Activated CD8-positive, alpha-beta T cell treated with anti-CD3 and anti-CD28 coated beads, Interleukin-2, amount 10 ng/mL, durations not matched to agents 7 days and 5 days (primary cell): ENCODE data around the gene JAG1. TPM values are rescaled to one million over a fixed set of nuclear protein-coding genes. Genes with fewer than 3 reads are reported as not detected.

Source experiments
- ATAC-seq: fragments of 150-1000 bp; cut with Tn5 transposase; one replicate; pipeline ENCODE4 v1.10.0; 2021; ENCODE audit warnings: moderate library complexity
- CTCF ChIA-PET: fragments of 350-600 bp; sonication (Branson Sonifier 250); formaldehyde crosslinking; loops from one replicate; lab custom pipeline; 2021; ENCODE audit warnings: antibody characterized with exemption; lab: Charles Lee
- POLR2A ChIA-PET: fragments of 350-600 bp; sonication (Branson Sonifier 250); formaldehyde crosslinking; loops from one replicate; lab custom pipeline; 2021; ENCODE audit warnings: antibody characterized with exemption; lab: Charles Lee
- DNase-seq: peaks from one replicate; pipeline ENCODE4 v3.0.0-alpha.2; 2020
- H3K27ac Mint-ChIP-seq: one replicate; pipeline ENCODE4 v1.8.0; 2021; ENCODE audit warnings: mild to moderate bottlenecking, mixed read lengths
- H3K27me3 Mint-ChIP-seq: one replicate; pipeline ENCODE4 v1.8.0; 2021; ENCODE audit warnings: low read depth, mixed read lengths
- H3K36me3 Mint-ChIP-seq: one replicate; pipeline ENCODE4 v1.8.0; 2021; ENCODE audit warnings: low read depth, mixed read lengths
- H3K4me1 Mint-ChIP-seq: one replicate; pipeline ENCODE4 v1.8.0; 2021; ENCODE audit warnings: low read depth, mixed read lengths
- H3K4me3 Mint-ChIP-seq: one replicate; pipeline ENCODE4 v1.8.0; 2021; ENCODE audit warnings: mild to moderate bottlenecking, mixed read lengths
- H3K9me3 Mint-ChIP-seq: one replicate; pipeline ENCODE4 v1.8.0; 2022; ENCODE audit warnings: mixed read lengths; ENCODE audit not compliant: insufficient read depth
- total RNA-seq, 2 experiments: library from RNA; stranded (reverse); gene quantifications; one replicate each; pipeline ENCODE4 v1.2.3, GENCODE V29; 2021

The JAG1 gene
- total RNA-seq, 2 experiments from 2014 or later, result 0.16 to 0.34 TPM

DNA sequence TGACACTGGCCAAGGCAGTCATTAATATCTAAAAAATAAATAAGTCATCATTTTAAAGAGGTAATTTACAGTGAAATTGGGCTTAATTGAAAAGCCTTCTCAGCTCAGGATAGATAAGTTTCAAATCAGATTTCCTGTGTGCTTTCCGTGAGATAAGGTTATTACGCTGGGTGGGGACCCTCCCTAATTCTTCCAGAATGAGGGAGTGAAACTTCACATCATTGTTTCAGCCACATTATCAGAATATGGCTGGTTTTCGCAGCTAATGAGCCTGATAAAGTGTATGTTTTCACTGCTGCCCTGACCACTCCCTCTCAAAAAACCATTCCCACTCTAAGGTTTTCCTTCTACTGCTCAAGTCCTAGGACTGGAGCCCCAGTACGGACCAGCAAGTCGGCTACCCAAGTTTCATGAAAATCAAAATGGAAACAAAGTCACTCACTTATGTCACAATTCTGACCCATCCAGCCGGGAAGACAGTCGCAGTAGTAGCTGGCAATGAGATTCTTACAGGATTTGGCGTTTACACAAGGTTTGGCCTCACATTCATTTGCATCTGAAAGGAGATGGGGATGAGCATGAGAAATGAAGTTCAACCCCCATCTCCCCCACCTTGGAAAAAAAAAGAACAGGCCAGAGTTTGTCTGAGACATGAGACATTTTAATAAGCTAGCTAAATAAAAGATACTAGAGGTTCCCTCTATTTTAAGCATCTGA is 24.6 kb downstream of the JAG1 start:
- peaks cover 2% of the 10 kb centered on the region for H3K36me3 Mint-ChIP-seq
- no peak overlapping the region for H3K27ac Mint-ChIP-seq
- H3K4me3 Mint-ChIP-seq, result no peak overlapping the region
- ChIA-PET POLR2A (interaction anchor here (0.6 kb wide), 1 partner anchor 10 kb away, joined by 3 read pairs; no protein-coding TSS in a partner anchor), CTCF (interaction anchor here (0.7 to 2.9 kb wide), 2 partner anchors 22 to 747 kb away, joined by 3 to 13 read pairs; no protein-coding TSS in a partner anchor)
- peaks cover 13% of the 10 kb centered on the region for H3K4me1 Mint-ChIP-seq
- DNase-seq, result no peak
- no peak for ATAC-seq
- peaks cover 2% of the 10 kb centered on the region for H3K27me3 Mint-ChIP-seq
- H3K9me3 Mint-ChIP-seq, result no peaks in the 10 kb centered on the region

DNA sequence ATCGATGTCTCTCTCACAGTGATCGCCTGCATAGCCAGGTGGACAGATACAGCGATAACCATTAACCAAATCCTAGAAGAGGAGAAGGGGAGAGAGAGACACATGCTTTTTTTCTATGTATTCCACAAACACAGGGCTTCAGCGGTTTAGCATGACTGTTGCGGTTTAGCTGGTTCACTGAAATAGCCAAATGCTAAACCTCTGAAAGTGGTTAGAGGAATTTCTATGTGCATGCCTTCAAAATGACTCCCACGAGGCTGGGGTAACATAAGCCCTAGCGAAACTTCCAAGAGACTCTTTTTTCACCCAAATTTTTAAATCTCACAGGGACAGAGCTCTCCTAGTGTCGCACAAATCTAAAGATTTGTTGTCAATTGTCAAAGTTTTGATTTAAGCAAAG is 25.1 kb downstream of the JAG1 start:
- Mint-ChIP-seq H3K36me3 (peaks cover 2% of the 10 kb centered on the region), H3K27ac (no peak overlapping the region), H3K4me1 (peaks cover 10% of the 10 kb centered on the region), H3K9me3 (no peaks in the 10 kb centered on the region), H3K27me3 (peaks cover 2% of the 10 kb centered on the region), H3K4me3 (no peak overlapping the region)
- DNase-seq (no peak), ATAC-seq (no peak)
- POLR2A ChIA-PET, result no interaction called here
- CTCF ChIA-PET, result interaction anchor here (0.7 to 2.9 kb wide), 2 partner anchors 23 to 747 kb away, joined by 3 to 13 read pairs; no protein-coding TSS in a partner anchor

DNA sequence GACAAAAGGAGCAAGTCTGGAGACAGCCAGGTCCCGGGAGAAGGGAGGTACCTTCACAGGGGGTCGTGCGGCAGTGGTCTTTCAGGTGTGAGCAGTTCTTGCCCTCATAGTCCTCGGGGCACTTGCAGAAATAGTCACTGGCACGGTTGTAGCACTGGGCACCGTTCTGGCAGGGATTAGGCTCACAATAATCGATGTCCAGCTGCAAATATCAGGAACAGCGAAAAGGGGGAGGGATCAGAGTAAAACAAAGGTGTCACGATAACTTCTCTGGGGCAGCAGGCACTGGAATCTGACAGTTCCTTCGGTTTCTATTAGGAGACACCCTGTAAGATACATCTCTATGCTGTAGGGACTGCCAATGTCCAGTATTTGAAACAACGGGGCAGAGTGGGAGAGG is 25.9 kb downstream of the JAG1 start:
- H3K4me3 Mint-ChIP-seq, result no peak overlapping the region
- no peaks in the 10 kb centered on the region for H3K9me3 Mint-ChIP-seq
- DNase-seq (no peak), ATAC-seq (no peak)
- CTCF ChIA-PET, result no interaction called here
- H3K36me3 Mint-ChIP-seq, result peaks cover 2% of the 10 kb centered on the region
- H3K27ac Mint-ChIP-seq, result no peak overlapping the region
- peaks cover 1% of the 10 kb centered on the region for H3K27me3 Mint-ChIP-seq
- POLR2A ChIA-PET, result no interaction called here
- H3K4me1 Mint-ChIP-seq, result peaks cover 8% of the 10 kb centered on the region

DNA sequence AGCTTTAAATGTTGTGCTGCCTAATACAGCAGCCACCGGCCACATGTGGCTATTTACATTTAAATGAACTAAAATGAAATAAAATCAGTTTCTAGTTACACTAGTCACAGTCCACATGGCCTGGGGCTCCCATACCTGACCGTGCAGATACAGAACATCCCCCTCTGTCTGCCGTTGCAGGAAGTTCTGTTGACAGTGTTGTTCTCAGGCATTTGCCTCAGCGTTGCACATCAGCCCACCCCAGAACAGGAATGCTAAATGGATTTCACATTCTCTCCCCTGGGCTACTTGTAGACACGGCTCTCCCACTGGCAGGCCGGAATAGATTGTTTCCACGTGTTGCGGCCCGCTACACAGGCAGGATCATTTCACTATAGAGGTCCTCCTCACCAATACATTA is 26.3 kb downstream of the JAG1 start:
- ChIA-PET CTCF (no interaction called here), POLR2A (no interaction called here)
- no peaks in the 10 kb centered on the region for H3K9me3 Mint-ChIP-seq
- H3K27ac Mint-ChIP-seq, result no peak overlapping the region
- H3K4me1 Mint-ChIP-seq, result peaks cover 8% of the 10 kb centered on the region
- no peak overlapping the region for H3K4me3 Mint-ChIP-seq
- no peaks in the 10 kb centered on the region for H3K27me3 Mint-ChIP-seq
- no peak for ATAC-seq
- H3K36me3 Mint-ChIP-seq, result peaks cover 5% of the 10 kb centered on the region
- peak; percentile 28 for DNase-seq

DNA sequence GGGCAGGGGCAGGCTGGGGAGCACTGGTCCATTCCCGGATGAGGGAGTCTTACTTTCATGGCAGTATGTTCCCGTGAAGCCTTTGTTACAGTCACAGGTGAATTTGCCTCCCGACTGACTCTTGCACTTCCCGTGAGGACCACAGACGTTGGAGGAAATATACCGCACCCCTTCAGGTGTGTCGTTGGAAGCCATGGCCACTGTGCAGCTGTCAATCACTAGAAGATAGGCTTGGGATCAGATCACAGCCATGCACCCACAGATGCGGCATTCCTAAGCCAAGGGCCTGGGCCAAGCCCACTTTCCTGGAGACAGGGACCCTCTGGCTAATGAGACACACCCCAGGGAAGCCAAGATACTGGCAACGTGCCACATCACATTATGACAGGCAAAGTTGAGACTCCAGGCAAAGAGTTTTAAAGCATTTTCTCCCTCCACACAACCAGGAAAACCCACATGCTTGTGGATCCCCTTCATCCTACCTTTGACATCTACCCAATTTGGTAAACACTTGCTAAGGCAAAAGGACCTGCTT is 26.8 kb downstream of the JAG1 start:
- ATAC-seq (no peak), DNase-seq (no peak)
- Mint-ChIP-seq H3K4me3 (no peak overlapping the region), H3K4me1 (peaks cover 8% of the 10 kb centered on the region), H3K9me3 (no peaks in the 10 kb centered on the region), H3K27me3 (no peaks in the 10 kb centered on the region), H3K27ac (no peak overlapping the region), H3K36me3 (peaks cover 7% of the 10 kb centered on the region)
- ChIA-PET CTCF (no interaction called here), POLR2A (no interaction called here)

DNA sequence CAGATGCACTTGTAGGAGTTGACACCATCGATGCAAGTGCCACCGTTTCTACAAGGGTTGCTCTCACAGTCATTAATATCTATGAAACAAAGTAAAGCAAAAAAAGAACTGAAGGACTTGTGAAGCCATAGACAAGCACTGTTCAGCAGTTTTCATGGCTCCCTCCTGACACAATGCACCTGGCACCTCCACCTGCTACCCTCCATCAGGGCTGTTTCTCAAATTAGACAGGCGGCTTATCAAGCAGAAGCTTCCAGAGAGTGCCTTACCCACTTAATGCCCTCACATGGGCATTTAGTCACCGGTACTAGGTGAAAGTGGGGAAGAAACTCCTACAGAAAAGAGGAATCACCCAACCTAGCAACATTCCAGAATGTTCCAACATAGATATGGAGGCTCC is 27.8 kb downstream of the JAG1 start:
- POLR2A ChIA-PET, result no interaction called here

DNA sequence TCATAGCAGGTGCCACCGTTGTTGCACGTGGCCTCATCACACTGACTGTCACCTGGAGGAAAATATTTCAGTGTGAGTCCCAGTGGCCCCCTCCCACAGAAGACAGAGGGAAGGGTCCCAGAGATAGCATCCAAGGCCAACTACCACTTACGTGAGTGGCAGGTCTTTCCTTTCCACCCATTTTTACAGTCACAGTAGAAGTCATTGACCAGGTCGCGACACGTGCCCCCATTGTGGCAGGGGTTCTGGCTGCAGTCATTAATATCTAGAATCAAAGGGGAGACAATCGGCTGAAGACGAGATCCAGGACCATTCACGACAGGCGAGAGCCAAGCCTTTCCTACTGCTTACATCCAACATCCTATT is 28.6 kb downstream of the JAG1 start:
- H3K27ac Mint-ChIP-seq, result no peak overlapping the region
- CTCF ChIA-PET, result interaction anchor here (1.1 to 1.6 kb wide), 2 partner anchors 11 to 34 kb away, joined by 3 read pairs; no protein-coding TSS in a partner anchor

More for the DNA sequence above, 27.8 kb downstream of the JAG1 start:
- ATAC-seq, result no peak
- Mint-ChIP-seq H3K27me3 (no peaks in the 10 kb centered on the region), H3K4me1 (peaks cover 8% of the 10 kb centered on the region), H3K4me3 (no peak overlapping the region), H3K9me3 (no peaks in the 10 kb centered on the region), H3K36me3 (peaks cover 7% of the 10 kb centered on the region), H3K27ac (no peak overlapping the region)
- CTCF ChIA-PET, result interaction anchor here (1.1 to 1.6 kb wide), 2 partner anchors 10 to 35 kb away, joined by 3 read pairs; no protein-coding TSS in a partner anchor
- no peak for DNase-seq

DNA sequence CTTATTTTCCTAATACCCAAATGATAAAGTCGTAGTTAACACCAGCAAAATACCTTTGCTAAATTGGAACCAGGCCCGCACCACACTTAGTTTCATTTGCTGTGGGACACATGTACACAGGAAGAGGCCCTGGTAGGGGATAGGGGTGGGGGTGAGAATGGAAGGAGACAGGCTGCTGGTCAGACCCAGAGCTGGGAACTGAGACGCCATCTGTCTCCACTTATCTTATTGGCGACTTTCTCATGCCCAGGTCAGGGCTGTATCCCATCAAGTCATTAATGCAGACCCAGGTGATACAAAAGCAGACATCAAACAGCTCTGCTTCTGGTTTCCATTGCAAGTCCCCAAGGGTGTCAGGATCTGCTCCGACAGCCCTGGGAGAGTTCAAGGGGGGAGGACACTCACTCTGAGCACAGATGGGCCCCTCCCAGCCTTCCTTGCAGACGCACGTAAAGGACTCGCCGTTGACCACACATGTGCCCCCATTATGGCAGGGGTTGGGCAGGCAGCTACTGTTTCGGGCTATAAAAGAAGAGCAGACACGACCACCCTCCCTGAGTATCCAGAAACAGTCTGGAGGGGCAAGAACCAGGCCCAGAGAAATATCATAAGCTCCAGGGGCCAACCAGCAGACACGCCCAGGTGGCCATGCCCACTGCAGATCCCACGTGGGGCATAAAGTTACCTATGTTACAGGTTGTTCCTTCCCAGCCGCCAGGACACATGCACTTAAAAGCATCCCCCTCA is 29.2 kb downstream of the JAG1 start:
- ATAC-seq (no peak), DNase-seq (no peak)
- H3K27me3 Mint-ChIP-seq, result no peaks in the 10 kb centered on the region
- no peaks in the 10 kb centered on the region for H3K9me3 Mint-ChIP-seq
- H3K4me3 Mint-ChIP-seq, result no peak overlapping the region
- ChIA-PET CTCF (interaction anchor here (1.1 kb wide), 1 partner anchor 33 kb away, joined by 3 read pairs; no protein-coding TSS in a partner anchor), POLR2A (interaction anchor here (0.6 kb wide), 1 partner anchor 23 kb away, joined by 3 read pairs; no protein-coding TSS in a partner anchor)
- H3K36me3 Mint-ChIP-seq, result peaks cover 8% of the 10 kb centered on the region
- H3K27ac Mint-ChIP-seq, result peak overlapping the region; percentile 35
- H3K4me1 Mint-ChIP-seq, result peaks cover 8% of the 10 kb centered on the region

More for the DNA sequence above, 28.6 kb downstream of the JAG1 start:
- Mint-ChIP-seq H3K4me1 (peaks cover 8% of the 10 kb centered on the region), H3K36me3 (peaks cover 7% of the 10 kb centered on the region), H3K27me3 (no peaks in the 10 kb centered on the region), H3K4me3 (no peak overlapping the region), H3K9me3 (no peaks in the 10 kb centered on the region)
- DNase-seq (no peak), ATAC-seq (no peak)
- POLR2A ChIA-PET, result no interaction called here

DNA sequence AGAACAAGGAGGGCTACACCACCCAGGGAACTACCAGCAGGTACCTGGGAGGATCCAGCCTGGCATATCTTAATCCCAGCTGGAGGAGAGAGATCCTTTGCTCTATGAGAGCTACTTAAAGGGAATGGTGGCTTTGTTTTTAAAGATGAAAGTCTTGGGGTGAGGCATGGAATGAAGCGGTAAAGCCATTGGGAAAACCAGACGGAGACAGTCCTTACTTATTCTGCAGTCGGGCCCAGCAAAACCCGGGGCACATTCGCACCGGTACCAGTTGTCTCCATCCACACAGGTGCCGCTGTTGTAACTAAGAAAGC is 30.3 kb downstream of the JAG1 start:
- H3K9me3 Mint-ChIP-seq, result no peaks in the 10 kb centered on the region
- peaks cover 10% of the 10 kb centered on the region for H3K36me3 Mint-ChIP-seq
- ChIA-PET CTCF (no interaction called here), POLR2A (no interaction called here)
- no peak overlapping the region for H3K27ac Mint-ChIP-seq
- no peak for ATAC-seq
- H3K4me1 Mint-ChIP-seq, result peaks cover 8% of the 10 kb centered on the region
- no peak overlapping the region for H3K4me3 Mint-ChIP-seq
- no peak for DNase-seq
- H3K27me3 Mint-ChIP-seq, result no peaks in the 10 kb centered on the region

DNA sequence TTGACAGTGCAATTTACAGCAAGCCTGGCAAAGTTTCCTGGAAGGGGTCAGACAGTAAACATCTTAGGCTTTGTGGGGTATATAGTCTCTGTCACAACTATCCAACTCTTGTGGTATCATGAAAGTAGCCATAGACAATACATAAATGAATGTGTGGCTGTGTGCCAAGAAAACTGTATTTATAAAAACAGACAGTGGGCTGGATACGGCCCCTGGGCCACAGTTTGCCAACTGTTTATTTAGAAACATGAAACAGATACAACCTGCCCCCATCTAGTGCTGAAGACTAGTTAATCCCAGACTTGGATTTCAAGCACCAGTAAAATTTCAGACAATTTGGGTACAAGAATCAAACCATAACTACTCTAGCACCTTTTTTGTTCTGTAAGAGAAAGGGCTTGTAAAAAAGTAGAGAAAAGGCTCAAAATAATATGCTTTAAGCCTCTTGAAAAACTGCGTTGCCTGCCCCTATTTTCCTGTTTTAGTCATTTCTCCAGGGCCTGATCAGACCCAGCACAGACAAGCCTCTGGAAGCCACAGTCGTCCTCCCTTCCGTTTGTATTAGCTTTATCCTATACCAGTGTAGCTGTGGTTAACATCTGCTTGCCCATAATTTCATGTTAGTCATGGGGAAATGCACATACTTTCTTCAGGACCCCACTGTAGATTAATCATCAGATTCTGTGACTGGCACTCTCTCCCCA is 30.8 kb downstream of the JAG1 start:
- peaks cover 10% of the 10 kb centered on the region for H3K36me3 Mint-ChIP-seq
- no peak for ATAC-seq
- peaks cover 8% of the 10 kb centered on the region for H3K4me1 Mint-ChIP-seq
- CTCF ChIA-PET, result no interaction called here
- POLR2A ChIA-PET, result no interaction called here
- DNase-seq, result no peak
- H3K27ac Mint-ChIP-seq, result no peak overlapping the region
- no peaks in the 10 kb centered on the region for H3K9me3 Mint-ChIP-seq
- no peaks in the 10 kb centered on the region for H3K27me3 Mint-ChIP-seq
- no peak overlapping the region for H3K4me3 Mint-ChIP-seq

DNA sequence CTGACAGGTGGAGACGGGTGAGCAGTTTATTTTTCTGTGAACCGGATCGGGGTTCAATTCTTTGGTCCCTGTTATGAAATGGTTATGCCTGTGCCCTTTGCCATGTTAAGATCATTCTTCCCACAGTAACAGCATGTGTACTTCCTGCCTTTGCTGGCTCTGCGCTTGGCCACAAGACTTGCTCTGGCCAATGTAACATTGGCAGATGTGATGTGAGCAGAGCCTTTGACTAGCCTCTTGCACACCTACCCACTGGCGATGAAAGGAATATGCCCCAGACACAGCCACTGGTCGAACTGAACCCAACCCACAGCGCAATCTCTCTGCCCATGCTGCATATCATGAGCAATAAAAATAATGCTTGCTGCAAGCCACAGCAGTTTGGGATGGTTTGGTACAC is 31.9 kb downstream of the JAG1 start:
- ChIA-PET CTCF (no interaction called here), POLR2A (no interaction called here)
- Mint-ChIP-seq H3K4me1 (peaks cover 8% of the 10 kb centered on the region), H3K36me3 (peaks cover 10% of the 10 kb centered on the region), H3K4me3 (no peak overlapping the region), H3K9me3 (no peaks in the 10 kb centered on the region), H3K27ac (no peak overlapping the region), H3K27me3 (no peaks in the 10 kb centered on the region)
- no peak for ATAC-seq
- no peak for DNase-seq
